Measurements from ENCODE around the gene EEF1AKMT2. TPM values are rescaled to one million over a fixed set of nuclear protein-coding genes. Genes with fewer than 3 reads are reported as not detected.
"Not testable (repeated sequence)": the region's sequence is repeated elsewhere in the genome, so short reads cannot be mapped to it uniquely, and the experiment has no call there.

EEF1AKMT2 gene
- total RNA-seq, 2 experiments from 2014 or later: 22.3 to 26.3 TPM

DNA sequence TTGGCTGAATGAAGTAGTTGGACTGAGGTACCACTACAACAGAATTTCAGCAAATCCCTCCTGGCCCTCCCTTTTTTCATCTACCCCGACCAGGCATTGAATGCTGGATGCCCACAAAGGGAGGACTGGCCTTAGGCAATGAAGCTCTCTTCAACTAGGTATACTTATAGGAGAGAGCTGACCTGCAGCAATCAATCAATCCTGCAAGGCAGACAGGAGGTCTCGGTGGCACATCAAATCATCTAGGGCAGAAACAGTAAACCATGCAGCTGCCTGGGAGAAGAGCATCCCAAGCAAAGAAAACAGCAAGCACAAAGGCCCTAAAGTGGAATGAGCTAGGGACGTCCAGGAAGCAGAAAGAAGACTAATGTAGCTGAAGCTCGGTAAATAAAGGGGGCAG lies 7.5 kb upstream of the EEF1AKMT2 start:
- ATAC-seq (no peak), DNase-seq (no peak)
- H3K27ac Mint-ChIP-seq: no peak overlapping the region
- no peak overlapping the region for H3K4me3 Mint-ChIP-seq
- no peaks in the 10 kb centered on the region for H3K9me3 Mint-ChIP-seq (ENCODE audit: low read depth)
- no peaks in the 10 kb centered on the region for H3K36me3 Mint-ChIP-seq
- peaks cover 9% of the 10 kb centered on the region for H3K27me3 Mint-ChIP-seq
- CTCF ChIA-PET: interaction anchor here (1.0 to 1.5 kb wide), 2 partner anchors 9 to 52 kb away, joined by 3 to 4 read pairs; no protein-coding TSS in a partner anchor
- peaks cover 19% of the 10 kb centered on the region for H3K4me1 Mint-ChIP-seq

- ATAC-seq (no peak), DNase-seq (no peak)
- peaks cover 9% of the 10 kb centered on the region for H3K27me3 Mint-ChIP-seq
- H3K27ac Mint-ChIP-seq: no peak overlapping the region
- CTCF ChIA-PET: interaction anchor here (1.0 to 1.5 kb wide), 3 partner anchors 9 to 437 kb away, joined by 3 to 4 read pairs (median 4); no protein-coding TSS in a partner anchor
- H3K4me3 Mint-ChIP-seq: no peak overlapping the region
- H3K4me1 Mint-ChIP-seq: peaks cover 18% of the 10 kb centered on the region
- H3K36me3 Mint-ChIP-seq: no peaks in the 10 kb centered on the region
- H3K9me3 Mint-ChIP-seq (ENCODE audit: low read depth): no peaks in the 10 kb centered on the region
These were observed 7.1 kb upstream of the EEF1AKMT2 start for GRCh38 chr10:124798781-124799180.

DNA sequence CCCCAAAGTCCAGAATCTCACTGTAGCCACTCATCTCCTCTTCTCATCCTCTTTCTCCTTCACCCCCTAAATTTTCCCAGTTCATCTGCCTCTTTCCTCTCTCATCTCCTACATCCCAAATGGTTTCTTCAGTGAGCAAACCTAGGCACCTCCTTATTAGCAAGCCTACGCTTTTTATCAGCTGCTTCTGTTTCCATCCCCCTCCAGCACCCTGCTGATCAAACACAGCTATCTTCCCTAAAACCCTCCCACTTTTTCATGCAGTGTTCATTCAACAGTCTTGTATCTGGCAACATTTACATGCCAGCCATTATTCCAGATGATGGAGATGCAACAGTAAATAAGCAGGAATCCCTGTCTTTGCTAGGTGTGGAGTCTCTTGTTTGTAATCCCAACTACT lies 6.7 kb upstream of the EEF1AKMT2 start:
- H3K9me3 Mint-ChIP-seq (ENCODE audit: low read depth): no peaks in the 10 kb centered on the region
- ATAC-seq: no peak
- CTCF ChIA-PET: interaction anchor here (1.1 to 1.5 kb wide), 2 partner anchors 51 to 438 kb away, joined by 4 read pairs; no protein-coding TSS in a partner anchor
- peaks cover 9% of the 10 kb centered on the region for H3K27me3 Mint-ChIP-seq
- no peak for DNase-seq
- no peak overlapping the region for H3K4me3 Mint-ChIP-seq
- no peak overlapping the region for H3K27ac Mint-ChIP-seq
- peaks cover 17% of the 10 kb centered on the region for H3K4me1 Mint-ChIP-seq
- H3K36me3 Mint-ChIP-seq: no peaks in the 10 kb centered on the region

DNA sequence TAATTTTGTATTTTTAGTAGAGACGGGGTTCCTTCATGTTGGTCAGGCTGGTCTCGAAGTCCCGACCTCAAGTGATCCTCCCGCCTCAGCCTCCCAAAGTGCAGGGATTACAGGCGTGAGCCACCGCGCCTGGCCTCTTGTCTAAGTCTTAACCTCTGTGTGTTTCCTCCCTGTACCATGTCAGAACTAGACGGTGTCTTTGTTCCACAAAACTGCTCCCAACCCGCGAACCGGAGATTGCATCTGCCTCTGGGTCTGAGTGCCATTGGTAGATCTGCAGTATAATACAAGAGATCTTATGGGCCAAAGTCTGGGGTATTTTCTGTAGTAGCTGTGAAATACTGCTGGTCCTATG lies 1.3 kb upstream of the EEF1AKMT2 start:
- DNase-seq (no peak), ATAC-seq (no peak)
- Mint-ChIP-seq H3K9me3 (ENCODE audit: low read depth) (no peaks in the 10 kb centered on the region), H3K4me1 (peaks cover 19% of the 10 kb centered on the region), H3K36me3 (peaks cover 10% of the 10 kb centered on the region), H3K27ac (peak overlapping the region; percentile 96), H3K27me3 (peaks cover 3% of the 10 kb centered on the region), H3K4me3 (peak overlapping the region; percentile 91)
- CTCF ChIA-PET: no interaction called here

GRCh38 chr10:124782900-124783299 lies 8.8 kb downstream of the EEF1AKMT2 start:
- not testable (repeated sequence) for H3K27ac Mint-ChIP-seq; H3K9me3 Mint-ChIP-seq (ENCODE audit: low read depth); DNase-seq; H3K4me3 Mint-ChIP-seq; H3K27me3 Mint-ChIP-seq; H3K4me1 Mint-ChIP-seq; ATAC-seq
- CTCF ChIA-PET: interaction anchor here (0.7 kb wide), 1 partner anchor 1171 kb away, joined by 3 read pairs; no protein-coding TSS in a partner anchor
- H3K36me3 Mint-ChIP-seq: peaks cover 31% of the 10 kb centered on the region

GRCh38 chr10:124768791-124769190 lies 22.9 kb downstream of the EEF1AKMT2 start:
- DNase-seq (no peak), ATAC-seq (no peak)
- Mint-ChIP-seq H3K4me1 (peaks cover under 1% of the 10 kb centered on the region), H3K27ac (no peak overlapping the region), H3K36me3 (peaks cover 46% of the 10 kb centered on the region), H3K27me3 (no peaks in the 10 kb centered on the region), H3K9me3 (ENCODE audit: low read depth) (no peaks in the 10 kb centered on the region), H3K4me3 (no peak overlapping the region)
- CTCF ChIA-PET: no interaction called here

GRCh38 chr10:124765256-124765655 lies 26.4 kb downstream of the EEF1AKMT2 start:
- ATAC-seq: no peak
- H3K4me1 Mint-ChIP-seq: peaks cover 3% of the 10 kb centered on the region
- H3K4me3 Mint-ChIP-seq: no peak overlapping the region
- no peak for DNase-seq
- H3K9me3 Mint-ChIP-seq (ENCODE audit: low read depth): no peaks in the 10 kb centered on the region
- H3K27ac Mint-ChIP-seq: no peak overlapping the region
- CTCF ChIA-PET: no interaction called here
- H3K27me3 Mint-ChIP-seq: no peaks in the 10 kb centered on the region
- H3K36me3 Mint-ChIP-seq: peaks cover 27% of the 10 kb centered on the region

DNA sequence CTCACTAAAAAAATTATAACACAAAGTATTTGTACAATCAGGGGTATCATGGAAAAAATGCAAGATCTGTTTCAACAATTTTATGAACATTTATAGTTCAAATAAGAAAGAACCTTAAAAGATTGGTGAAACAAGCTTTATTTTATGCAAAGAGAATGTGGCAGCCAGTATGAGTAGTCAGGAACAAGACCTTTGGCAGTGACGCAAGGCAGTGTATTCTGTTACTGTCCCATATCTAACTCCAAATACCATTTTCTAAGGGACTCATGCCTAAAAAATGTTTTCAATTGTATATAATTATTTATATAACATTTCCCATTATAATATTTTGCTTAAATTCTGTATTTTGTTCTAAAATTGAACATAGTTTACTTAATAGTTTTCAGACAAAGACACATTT lies 28.4 kb downstream of the EEF1AKMT2 start:
- ATAC-seq: no peak
- Mint-ChIP-seq H3K36me3 (peaks cover 29% of the 10 kb centered on the region), H3K27ac (no peak overlapping the region), H3K9me3 (ENCODE audit: low read depth) (no peaks in the 10 kb centered on the region), H3K4me1 (peaks cover 3% of the 10 kb centered on the region), H3K27me3 (no peaks in the 10 kb centered on the region), H3K4me3 (no peak overlapping the region)
- CTCF ChIA-PET: no interaction called here
- DNase-seq: no peak

GRCh38 chr10:124762281-124762680 lies 29.4 kb downstream of the EEF1AKMT2 start:
- Mint-ChIP-seq H3K9me3 (ENCODE audit: low read depth) (no peaks in the 10 kb centered on the region), H3K27me3 (no peaks in the 10 kb centered on the region), H3K27ac (no peak overlapping the region), H3K4me1 (peaks cover 3% of the 10 kb centered on the region), H3K36me3 (peaks cover 31% of the 10 kb centered on the region), H3K4me3 (no peak overlapping the region)
- ATAC-seq (no peak), DNase-seq (no peak)
- CTCF ChIA-PET: interaction anchor here (0.9 to 1.6 kb wide), 2 partner anchors 19 to 21 kb away, joined by 3 to 5 read pairs; no protein-coding TSS in a partner anchor

DNA sequence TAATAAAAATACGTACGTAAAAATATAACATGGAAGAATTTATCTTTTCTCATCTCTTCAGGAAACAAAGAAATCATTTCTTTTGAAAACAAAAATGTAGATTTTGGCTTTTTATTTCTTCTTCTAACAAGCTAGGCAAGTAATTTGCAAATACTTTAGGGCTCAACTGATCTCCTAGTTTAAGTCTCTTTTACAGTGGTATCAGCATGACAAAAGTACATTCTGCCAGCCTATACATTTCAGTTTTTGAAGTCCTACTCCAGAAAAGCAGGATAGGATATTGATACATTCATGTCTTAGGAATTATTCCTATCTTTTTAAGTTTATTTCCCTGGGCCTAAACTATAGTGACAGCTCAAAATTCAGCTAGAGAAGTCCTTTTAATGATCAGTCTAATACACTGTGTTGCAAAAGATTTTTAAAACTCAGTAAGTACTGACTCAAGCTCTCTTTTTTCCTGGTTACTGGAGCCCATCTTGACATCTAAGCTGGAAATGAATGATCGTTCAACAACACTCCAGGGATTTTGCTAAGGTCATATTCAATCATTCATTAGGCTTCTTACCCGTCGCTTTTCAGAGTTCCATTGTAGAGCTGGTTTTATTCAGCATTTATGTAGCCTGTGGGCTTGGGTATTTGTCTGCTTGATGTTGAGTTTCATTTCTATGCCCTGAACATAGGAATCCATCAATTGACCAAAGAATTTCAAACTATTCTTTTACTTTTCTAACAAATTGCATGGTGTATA lies 35.4 kb downstream of the EEF1AKMT2 start:
- DNase-seq (no peak), ATAC-seq (no peak)
- peaks cover 44% of the 10 kb centered on the region for H3K36me3 Mint-ChIP-seq
- H3K27ac Mint-ChIP-seq: no peak overlapping the region
- H3K27me3 Mint-ChIP-seq: no peaks in the 10 kb centered on the region
- H3K4me3 Mint-ChIP-seq: no peak overlapping the region
- peaks cover 3% of the 10 kb centered on the region for H3K4me1 Mint-ChIP-seq
- CTCF ChIA-PET: interaction anchor here (0.6 to 4.4 kb wide), 6 partner anchors 10 to 226 kb away, joined by 3 to 19 read pairs (median 4); no protein-coding TSS in a partner anchor
- H3K9me3 Mint-ChIP-seq (ENCODE audit: low read depth): no peaks in the 10 kb centered on the region

DNA sequence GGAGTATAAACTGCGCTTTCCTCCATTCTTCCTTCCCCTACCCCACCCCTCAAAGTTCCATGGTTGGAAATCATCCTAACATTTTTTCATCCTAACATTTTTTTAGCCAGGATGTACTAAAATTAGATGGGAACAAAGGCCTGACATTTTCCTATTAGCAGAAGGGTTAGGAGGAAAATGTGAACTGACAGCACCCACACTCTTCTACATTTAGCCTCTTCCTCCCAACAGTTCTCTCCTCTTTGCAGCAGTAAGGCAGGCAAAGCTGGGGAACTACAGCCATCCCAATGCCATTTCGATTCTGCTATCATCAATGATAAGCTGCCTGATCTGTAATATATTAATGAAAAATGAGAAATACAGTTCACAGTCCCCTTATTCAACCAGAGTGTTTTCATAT lies 36.1 kb downstream of the EEF1AKMT2 start:
- Mint-ChIP-seq H3K4me3 (no peak overlapping the region), H3K36me3 (peaks cover 41% of the 10 kb centered on the region), H3K27me3 (no peaks in the 10 kb centered on the region), H3K9me3 (ENCODE audit: low read depth) (no peaks in the 10 kb centered on the region), H3K27ac (no peak overlapping the region), H3K4me1 (peaks cover under 1% of the 10 kb centered on the region)
- DNase-seq (no peak), ATAC-seq (no peak)
- CTCF ChIA-PET: interaction anchor here (0.6 to 4.4 kb wide), 3 partner anchors 10 to 222 kb away, joined by 3 to 19 read pairs (median 6); no protein-coding TSS in a partner anchor

- Mint-ChIP-seq H3K36me3 (peaks cover 39% of the 10 kb centered on the region), H3K27me3 (no peaks in the 10 kb centered on the region), H3K4me3 (no peak overlapping the region), H3K27ac (no peak overlapping the region), H3K4me1 (peaks cover 6% of the 10 kb centered on the region), H3K9me3 (ENCODE audit: low read depth) (no peaks in the 10 kb centered on the region)
- CTCF ChIA-PET: interaction anchor here (4.4 kb wide), 1 partner anchor 9 kb away, joined by 19 read pairs; no protein-coding TSS in a partner anchor
- DNase-seq (no peak), ATAC-seq (no peak)
These were observed 37.5 kb downstream of the EEF1AKMT2 start for GRCh38 chr10:124754227-124754626.

GRCh38 chr10:124748953-124749645 lies 42.6 kb downstream of the EEF1AKMT2 start:
- no peaks in the 10 kb centered on the region for H3K9me3 Mint-ChIP-seq (ENCODE audit: low read depth)
- H3K27ac Mint-ChIP-seq: peak overlapping the region; percentile 89
- H3K27me3 Mint-ChIP-seq: no peaks in the 10 kb centered on the region
- peaks cover 31% of the 10 kb centered on the region for H3K36me3 Mint-ChIP-seq
- H3K4me1 Mint-ChIP-seq: peaks cover 27% of the 10 kb centered on the region
- CTCF ChIA-PET: interaction anchor here (0.8 to 2.3 kb wide), 15 partner anchors 8 to 219 kb away, joined by 3 to 14 read pairs (median 4); partner anchors contain the start of genes ABRAXAS2 and EEF1AKMT2
- ATAC-seq (peak; percentile 21), DNase-seq (no peak)
- H3K4me3 Mint-ChIP-seq: peak overlapping the region; percentile 58

Measured in activated CD8-positive, alpha-beta memory T cell treated with anti-CD3 and anti-CD28 coated beads, Interleukin-2, amount 10 ng/mL, durations not matched to agents 7 days and 5 days (primary cell).